IPS-18a (cell line): Measurements from ENCODE around the gene LYRM2.

Experiments used
- H3K27ac ChIP-seq: one replicate; pipeline ENCODE4 v1.5.1; 2013; ENCODE audit warnings: low read length
- H3K27me3 ChIP-seq: one replicate; pipeline ENCODE4 v1.6.1; 2013; ENCODE audit warnings: mild to moderate bottlenecking, low read length; ENCODE audit not compliant: control insufficient read depth, insufficient read depth
- H3K36me3 ChIP-seq: one replicate; pipeline ENCODE4 v1.6.1; 2013; ENCODE audit warnings: low read depth, low read length; ENCODE audit not compliant: control insufficient read depth
- H3K4me1 ChIP-seq: one replicate; pipeline ENCODE4 v1.6.1; 2013; ENCODE audit warnings: low read depth, low read length; ENCODE audit not compliant: control insufficient read depth
- H3K4me3 ChIP-seq: one replicate; pipeline ENCODE4 v1.5.1; 2013; ENCODE audit warnings: low read length
- H3K9ac ChIP-seq: one replicate; pipeline ENCODE4 v1.6.1; 2013; ENCODE audit warnings: mild to moderate bottlenecking, low read length, moderate library complexity
- H3K9me3 ChIP-seq: one replicate; pipeline ENCODE4 v1.6.1; 2013; ENCODE audit warnings: low read depth, low read length; ENCODE audit not compliant: control insufficient read depth

LYRM2 gene

DNA sequence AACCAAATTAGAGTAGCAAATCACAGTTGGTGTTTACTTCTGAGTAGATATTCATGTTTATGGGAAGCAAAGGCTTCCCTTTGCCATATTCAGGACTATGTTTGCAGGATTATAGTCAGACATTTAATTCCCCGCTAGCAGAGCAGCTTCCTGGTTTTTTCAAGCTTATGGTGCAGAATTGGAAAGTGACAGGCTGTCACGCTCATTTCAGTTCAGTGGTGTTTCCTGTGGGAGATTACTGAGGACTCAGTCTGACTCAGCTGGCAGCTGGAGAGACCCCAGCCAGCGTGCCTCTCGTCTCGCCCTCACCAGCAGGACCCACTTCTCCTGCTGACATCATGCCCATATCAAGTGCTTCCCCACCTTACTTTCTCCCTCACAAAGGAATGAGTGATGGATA, 85.1 kb downstream of the LYRM2 start:
- Histone ChIP-seq H3K36me3 (no peaks in the 10 kb centered on the region), H3K27ac (no peak overlapping the region), H3K4me3 (no peak overlapping the region), H3K4me1 (peaks cover 14% of the 10 kb centered on the region), H3K27me3 (no peaks in the 10 kb centered on the region), H3K9ac (no peak overlapping the region), H3K9me3 (peaks cover 8% of the 10 kb centered on the region)

DNA sequence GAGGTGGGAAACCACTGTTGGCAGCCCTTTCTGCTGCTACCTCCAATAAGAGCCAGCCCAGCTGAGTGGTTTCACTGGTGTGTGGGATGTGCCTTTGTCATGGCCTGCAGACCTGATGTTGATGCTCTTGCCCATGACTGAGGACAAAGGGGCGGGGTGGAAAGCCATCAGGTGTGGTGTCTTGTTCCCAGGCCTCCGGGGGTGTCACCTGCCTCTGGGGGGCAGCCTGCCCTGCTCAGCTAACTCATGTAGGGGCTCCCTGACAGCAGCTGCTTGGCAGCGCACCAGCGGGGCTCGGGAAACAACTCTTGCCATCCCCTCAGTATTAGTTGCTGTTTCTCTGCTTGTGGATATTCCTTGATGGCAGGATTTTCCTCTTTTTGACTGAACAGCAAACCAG, 91.3 kb downstream of the LYRM2 start:
- Histone ChIP-seq H3K27me3 (no peaks in the 10 kb centered on the region), H3K4me1 (no peaks in the 10 kb centered on the region), H3K9me3 (no peaks in the 10 kb centered on the region), H3K4me3 (no peak overlapping the region), H3K9ac (no peak overlapping the region), H3K36me3 (no peaks in the 10 kb centered on the region), H3K27ac (no peak overlapping the region)

- H3K4me3 ChIP-seq = no peak overlapping the region
- no peaks in the 10 kb centered on the region for H3K9me3 ChIP-seq
- H3K27me3 ChIP-seq = no peaks in the 10 kb centered on the region
- H3K36me3 ChIP-seq = no peaks in the 10 kb centered on the region
- no peak overlapping the region for H3K27ac ChIP-seq
- H3K9ac ChIP-seq = no peak overlapping the region
- H3K4me1 ChIP-seq = no peaks in the 10 kb centered on the region
Observed at GRCh38 chr6:89542866-89543265, 95.7 kb downstream of the LYRM2 start.

DNA sequence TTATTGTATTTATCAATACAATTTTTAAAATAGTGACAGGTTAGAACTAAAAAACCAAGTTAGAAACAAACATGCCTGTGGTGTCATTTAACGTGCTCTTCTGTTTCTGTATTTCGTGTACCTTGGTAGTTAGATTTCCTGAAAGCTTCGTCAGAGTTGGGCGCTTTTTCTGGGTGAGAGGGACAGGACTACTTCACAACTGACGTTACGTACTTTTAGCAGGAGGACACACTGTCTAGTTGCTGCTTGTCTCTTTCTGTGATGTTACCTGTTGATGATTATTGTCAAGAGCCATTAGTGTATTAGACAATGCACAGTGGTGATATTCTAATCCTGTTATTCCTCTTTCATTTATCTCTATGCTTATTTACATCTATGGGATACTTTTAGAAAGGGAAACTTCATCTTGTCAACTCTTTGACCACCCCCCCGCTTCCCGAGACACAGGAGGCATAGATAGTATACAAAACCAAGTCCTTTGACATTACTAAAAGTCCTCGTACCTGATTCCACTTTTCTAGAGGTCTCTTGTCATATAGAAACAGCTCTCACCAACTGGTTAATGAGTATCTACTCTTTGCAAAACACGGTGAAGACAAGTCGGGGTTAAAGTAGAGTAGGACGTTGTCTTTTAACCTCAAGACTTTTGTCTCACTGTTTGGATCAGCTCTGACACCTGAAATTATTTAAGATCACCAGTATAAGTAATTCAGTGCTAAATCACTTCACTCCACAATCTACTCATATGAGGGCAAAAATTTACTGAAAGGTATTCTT, 96.3 kb downstream of the LYRM2 start:
- Histone ChIP-seq H3K4me1 (no peaks in the 10 kb centered on the region), H3K36me3 (no peaks in the 10 kb centered on the region), H3K9ac (no peak overlapping the region), H3K4me3 (no peak overlapping the region), H3K27ac (no peak overlapping the region), H3K9me3 (no peaks in the 10 kb centered on the region), H3K27me3 (no peaks in the 10 kb centered on the region)

DNA sequence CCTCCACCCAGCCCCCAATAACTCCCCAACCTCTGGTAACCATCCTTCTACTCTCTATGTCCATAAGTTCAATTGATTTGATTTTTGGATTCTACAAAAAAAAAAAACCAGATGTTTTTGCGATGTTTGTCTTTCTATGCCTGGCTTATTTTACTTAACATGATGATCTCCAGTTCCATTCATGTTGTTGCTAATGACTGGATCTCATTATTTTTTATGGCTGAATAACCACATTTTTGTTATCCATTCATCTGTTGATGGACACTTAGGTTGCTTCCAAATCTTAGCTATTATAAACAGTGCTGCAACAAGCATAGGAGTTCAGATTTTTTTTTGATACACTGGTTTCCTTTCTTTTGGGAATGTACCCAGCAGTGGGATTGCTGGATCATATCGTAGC, 98.8 kb downstream of the LYRM2 start:
- Histone ChIP-seq H3K27me3 (no peaks in the 10 kb centered on the region), H3K9me3 (no peaks in the 10 kb centered on the region), H3K4me3 (no peak overlapping the region), H3K9ac (no peak overlapping the region), H3K27ac (no peak overlapping the region), H3K4me1 (no peaks in the 10 kb centered on the region), H3K36me3 (no peaks in the 10 kb centered on the region)

DNA sequence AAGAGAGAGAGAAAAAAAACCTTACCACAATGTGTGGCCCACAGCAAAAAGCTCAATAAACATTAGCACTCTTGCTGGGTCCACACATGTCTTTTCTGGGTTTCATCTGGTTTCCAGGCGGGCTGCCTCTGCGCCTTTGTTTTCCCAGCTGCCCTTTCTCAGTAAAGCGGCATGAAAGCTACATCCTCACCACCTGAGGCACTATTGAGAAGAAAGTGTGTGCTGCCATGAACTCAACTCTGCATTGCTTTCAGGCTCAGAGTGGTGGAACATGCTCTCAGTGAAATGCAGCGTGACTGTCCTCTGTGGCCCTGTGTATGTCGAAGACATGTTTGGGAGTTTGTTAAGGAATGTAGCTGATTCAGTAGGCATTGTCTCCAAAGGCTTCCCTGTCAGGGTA, 102.3 kb downstream of the LYRM2 start:
- H3K9me3 ChIP-seq = no peaks in the 10 kb centered on the region
- H3K36me3 ChIP-seq = no peaks in the 10 kb centered on the region
- H3K27ac ChIP-seq = no peak overlapping the region
- no peak overlapping the region for H3K9ac ChIP-seq
- no peak overlapping the region for H3K4me3 ChIP-seq
- no peaks in the 10 kb centered on the region for H3K27me3 ChIP-seq
- H3K4me1 ChIP-seq = no peaks in the 10 kb centered on the region

GRCh38 chr6:89530982-89531381, 107.6 kb downstream of the LYRM2 start:
- H3K27ac ChIP-seq = no peak overlapping the region
- H3K27me3 ChIP-seq = no peaks in the 10 kb centered on the region
- H3K9ac ChIP-seq = no peak overlapping the region
- H3K4me1 ChIP-seq = no peaks in the 10 kb centered on the region
- H3K36me3 ChIP-seq = no peaks in the 10 kb centered on the region
- H3K9me3 ChIP-seq = no peaks in the 10 kb centered on the region
- no peak overlapping the region for H3K4me3 ChIP-seq

DNA sequence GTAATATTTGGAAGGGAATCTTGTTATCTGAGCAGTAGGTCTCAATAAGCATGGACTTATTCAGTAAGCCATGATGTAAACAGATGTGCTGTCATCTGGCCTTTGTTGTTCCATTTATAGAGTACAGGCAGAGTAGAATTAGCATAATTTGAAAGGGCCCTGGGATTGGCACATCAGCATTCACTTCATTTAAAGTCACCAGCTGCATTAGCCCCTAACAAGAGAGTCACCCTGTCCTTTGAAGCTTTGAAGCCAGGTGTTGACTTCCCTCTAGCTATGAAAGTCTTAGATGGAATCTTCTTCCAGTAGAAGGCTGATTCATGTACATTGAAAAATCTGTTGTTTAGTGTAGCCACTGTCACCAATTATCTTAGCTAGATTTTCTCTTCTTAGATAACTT, 109.7 kb downstream of the LYRM2 start:
- no peak overlapping the region for H3K9ac ChIP-seq
- H3K4me1 ChIP-seq = no peaks in the 10 kb centered on the region
- no peak overlapping the region for H3K4me3 ChIP-seq
- H3K36me3 ChIP-seq = no peaks in the 10 kb centered on the region
- no peak overlapping the region for H3K27ac ChIP-seq
- H3K9me3 ChIP-seq = no peaks in the 10 kb centered on the region
- no peaks in the 10 kb centered on the region for H3K27me3 ChIP-seq

GRCh38 chr6:89527634-89528033, 110.9 kb downstream of the LYRM2 start:
- Histone ChIP-seq H3K27ac (no peak overlapping the region), H3K4me3 (no peak overlapping the region), H3K27me3 (no peaks in the 10 kb centered on the region)

DNA sequence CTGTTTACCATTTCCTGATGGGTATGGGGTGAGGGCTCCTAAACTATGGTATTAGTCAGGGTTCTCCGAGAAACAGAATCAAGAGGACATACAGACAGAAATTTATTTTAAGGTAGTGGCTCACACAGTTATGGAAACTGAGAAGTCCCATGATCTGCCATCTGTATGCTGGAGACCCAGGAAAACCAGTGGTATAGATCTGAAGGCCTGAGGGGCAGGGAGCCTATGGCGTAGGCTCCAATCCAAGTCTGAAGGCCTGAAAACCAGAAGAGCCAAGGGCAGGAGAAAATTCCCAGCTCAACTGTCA, 112.0 kb downstream of the LYRM2 start:
- no peak overlapping the region for H3K27ac ChIP-seq
- H3K4me3 ChIP-seq = no peak overlapping the region
- no peaks in the 10 kb centered on the region for H3K9me3 ChIP-seq
- no peaks in the 10 kb centered on the region for H3K36me3 ChIP-seq
- H3K9ac ChIP-seq = no peak overlapping the region
- no peaks in the 10 kb centered on the region for H3K27me3 ChIP-seq
- no peaks in the 10 kb centered on the region for H3K4me1 ChIP-seq

More at GRCh38 chr6:89527634-89528033, 110.9 kb downstream of the LYRM2 start:
- H3K9ac ChIP-seq = no peak overlapping the region
- no peaks in the 10 kb centered on the region for H3K9me3 ChIP-seq
- no peaks in the 10 kb centered on the region for H3K36me3 ChIP-seq
- no peaks in the 10 kb centered on the region for H3K4me1 ChIP-seq

- Histone ChIP-seq H3K4me3 (no peak overlapping the region), H3K36me3 (no peaks in the 10 kb centered on the region), H3K4me1 (no peaks in the 10 kb centered on the region), H3K27ac (no peak overlapping the region), H3K9ac (no peak overlapping the region), H3K27me3 (no peaks in the 10 kb centered on the region), H3K9me3 (no peaks in the 10 kb centered on the region)
Observed at GRCh38 chr6:89525786-89526562, 112.6 kb downstream of the LYRM2 start.

- Histone ChIP-seq H3K27ac (no peak overlapping the region), H3K9me3 (no peaks in the 10 kb centered on the region), H3K36me3 (no peaks in the 10 kb centered on the region), H3K4me3 (no peak overlapping the region), H3K9ac (no peak overlapping the region), H3K27me3 (no peaks in the 10 kb centered on the region), H3K4me1 (no peaks in the 10 kb centered on the region)
Observed at GRCh38 chr6:89522778-89523177, 115.8 kb downstream of the LYRM2 start.
